Osteocyte (in vitro differentiated cells): ENCODE results near the gene CNKSR3. TPM values are rescaled to one million over a fixed set of nuclear protein-coding genes. Genes with fewer than 3 reads are reported as not detected.

Source experiments
- DNase-seq: peaks from one replicate; pipeline ENCODE4 v3.0.0; 2021; ENCODE audit warnings: mixed read lengths; ENCODE audit not compliant: unreplicated experiment; ENCODE audit errors: extremely low spot score
- H3K27ac Mint-ChIP-seq: one replicate; pipeline ENCODE4 v1.8.0; 2021; ENCODE audit warnings: mild to moderate bottlenecking, mixed read lengths; ENCODE audit not compliant: unreplicated experiment
- H3K27me3 Mint-ChIP-seq: one replicate; pipeline ENCODE4 v1.8.0; 2021; ENCODE audit warnings: mixed read lengths; ENCODE audit not compliant: unreplicated experiment
- H3K36me3 Mint-ChIP-seq: one replicate; pipeline ENCODE4 v1.8.0; 2021; ENCODE audit warnings: mixed read lengths; ENCODE audit not compliant: unreplicated experiment
- H3K4me1 Mint-ChIP-seq: one replicate; pipeline ENCODE4 v1.8.0; 2021; ENCODE audit warnings: mixed read lengths; ENCODE audit not compliant: unreplicated experiment
- H3K4me3 Mint-ChIP-seq: one replicate; pipeline ENCODE4 v1.8.0; 2021; ENCODE audit warnings: mild to moderate bottlenecking, moderate library complexity, mixed read lengths; ENCODE audit not compliant: unreplicated experiment
- H3K9me3 Mint-ChIP-seq: one replicate; pipeline ENCODE4 v1.8.0; 2021; ENCODE audit warnings: mixed read lengths; ENCODE audit not compliant: unreplicated experiment
- CTCF ChIP-seq: fragments of 200-600 bp; sonication (generic); IDR thresholded peaks from 2 replicates; pipeline ENCODE4 v1.5.0; 2021; ENCODE audit warnings: antibody characterized with exemption, mild to moderate bottlenecking, moderate library complexity
- total RNA-seq: library from RNA; stranded (reverse); gene quantifications from 2 replicates; pipeline ENCODE4 v1.2.1, GENCODE V29; 2021

Gene CNKSR3
- total RNA-seq, 1 donor from 2014 or later: 14.6 TPM

GRCh38 chr6:154404791-154405400 is 105.6 kb downstream of the CNKSR3 start:
- Mint-ChIP-seq H3K9me3 (no peaks in the 10 kb centered on the region), H3K36me3 (peaks cover 19% of the 10 kb centered on the region), H3K4me3 (peak overlapping the region; percentile 7), H3K27ac (peak overlapping the region; percentile 69), H3K27me3 (no peaks in the 10 kb centered on the region), H3K4me1 (peaks cover 59% of the 10 kb centered on the region)
- TF ChIP-seq CTCF: no peak
- no peak for DNase-seq

- H3K9me3 Mint-ChIP-seq: no peaks in the 10 kb centered on the region
- H3K27me3 Mint-ChIP-seq: no peaks in the 10 kb centered on the region
- H3K36me3 Mint-ChIP-seq: peaks cover 19% of the 10 kb centered on the region
- no peak for TF ChIP-seq CTCF
- no peak for DNase-seq
- peaks cover 61% of the 10 kb centered on the region for H3K4me1 Mint-ChIP-seq
- peak overlapping the region; percentile 32 for H3K4me3 Mint-ChIP-seq
- H3K27ac Mint-ChIP-seq: peak overlapping the region; percentile 91
These were observed 106.7 kb downstream of the CNKSR3 start for GRCh38 chr6:154403788-154404187.

GRCh38 chr6:154402081-154402780 is 108.3 kb downstream of the CNKSR3 start:
- Mint-ChIP-seq H3K9me3 (no peaks in the 10 kb centered on the region), H3K4me1 (peaks cover 53% of the 10 kb centered on the region), H3K27me3 (no peaks in the 10 kb centered on the region), H3K4me3 (no peak overlapping the region), H3K27ac (no peak overlapping the region), H3K36me3 (peaks cover 25% of the 10 kb centered on the region)
- DNase-seq: no peak
- TF ChIP-seq CTCF: no peak

GRCh38 chr6:154399097-154399496 is 111.4 kb downstream of the CNKSR3 start:
- Mint-ChIP-seq H3K4me3 (no peak overlapping the region), H3K9me3 (no peaks in the 10 kb centered on the region), H3K4me1 (peaks cover 34% of the 10 kb centered on the region), H3K27me3 (no peaks in the 10 kb centered on the region), H3K27ac (no peak overlapping the region), H3K36me3 (peaks cover 14% of the 10 kb centered on the region)
- DNase-seq: no peak
- no peak for TF ChIP-seq CTCF

- Mint-ChIP-seq H3K36me3 (peaks cover 14% of the 10 kb centered on the region), H3K9me3 (no peaks in the 10 kb centered on the region), H3K4me1 (peaks cover 23% of the 10 kb centered on the region), H3K27ac (no peak overlapping the region), H3K27me3 (no peaks in the 10 kb centered on the region), H3K4me3 (no peak overlapping the region)
- DNase-seq: no peak
- TF ChIP-seq CTCF: no peak
These were observed 112.8 kb downstream of the CNKSR3 start for GRCh38 chr6:154397491-154398195.
